B cell (primary cell): ENCODE results near the gene MRPL22. TPM values are rescaled to one million over a fixed set of nuclear protein-coding genes. Genes with fewer than 3 reads are reported as not detected.

Experiments
- ATAC-seq: fragments of 200-7000 bp; cut with Tn5 transposase; one replicate; pipeline ENCODE4 v1.10.0; 2021; ENCODE audit warnings: low read depth, mild to moderate bottlenecking, moderate number of reproducible peaks, moderate library complexity
- CTCF ChIA-PET: fragments of 350-600 bp; sonication (Branson Sonifier 250); formaldehyde crosslinking; loops from one replicate; lab custom pipeline; 2021; ENCODE audit warnings: antibody characterized with exemption, inconsistent platforms; lab: Charles Lee
- POLR2A ChIA-PET: fragments of 350-600 bp; sonication (Branson Sonifier 250); formaldehyde crosslinking; loops from one replicate; lab custom pipeline; 2021; ENCODE audit warnings: antibody characterized with exemption; lab: Charles Lee
- DNase-seq: peaks from one replicate; pipeline ENCODE4 v3.0.0; 2013
- H2AFZ ChIP-seq: 2 replicates; pipeline ENCODE4 v1.6.1; 2012; ENCODE audit warnings: mild to moderate bottlenecking, low read depth, low read length; ENCODE audit not compliant: insufficient read depth, poor library complexity, severe bottlenecking
- H3K27ac ChIP-seq, 2 donors: 1 replicate in 1 of 2; 2 replicates in 1 of 2; pipeline ENCODE4 v1.5.1; 2012 to 2013; ENCODE audit warnings: low read length in 2 of 2, mild to moderate bottlenecking in 2 of 2, moderate library complexity in 1 of 2
- H3K27me3 ChIP-seq, 4 experiments: fragments of 200-600 bp in 1 of 4; sonication (generic) in 1 of 4; replicated peaks in 1 of 4; 1 replicate in 2 of 4; 2 replicates in 2 of 4; pipeline versions ENCODE4 v1.6.1 to v1.7.0; 2013 to 2016; ENCODE audit warnings: low read length in 3 of 4, mild to moderate bottlenecking in 2 of 4, mixed read lengths in 1 of 4, moderate library complexity in 1 of 4; ENCODE audit not compliant: insufficient read depth in 4 of 4, control insufficient read depth in 3 of 4; ENCODE audit errors: control extremely low read depth in 1 of 4
- H3K36me3 ChIP-seq, 2 experiments: replicated peaks in 1 of 2; 1 replicate in 1 of 2; 2 replicates in 1 of 2; pipeline versions ENCODE4 v1.6.1 to v1.7.1; 2013; ENCODE audit warnings: low read length in 1 of 2; ENCODE audit not compliant: insufficient read depth in 2 of 2, control insufficient read depth in 1 of 2; ENCODE audit errors: control extremely low read depth in 1 of 2, extremely low read depth in 1 of 2
- H3K4me1 ChIP-seq, 2 donors: fragments of 200-600 bp in 1 of 2; sonication (generic) in 1 of 2; 1 replicate in 1 of 2; 2 replicates in 1 of 2; pipeline versions ENCODE4 v1.5.1 to v1.6.1; 2013 to 2017; ENCODE audit warnings: low read length in 2 of 2; ENCODE audit not compliant: control insufficient read depth in 2 of 2, insufficient read depth in 2 of 2
- H3K4me2 ChIP-seq: replicated peaks from 2 replicates; pipeline ENCODE3; 2012; ENCODE audit warnings: mild to moderate bottlenecking, low read depth, low read length; ENCODE audit not compliant: poor library complexity, severe bottlenecking
- H3K4me3 ChIP-seq, 5 experiments: fragments of 200-600 bp in 1 of 5; sonication (generic) in 1 of 5; 1 replicate in 3 of 5; 2 replicates in 2 of 5; pipeline versions ENCODE4 v1.5.1 to v1.7.0; 2011 to 2016; ENCODE audit warnings: low read length in 4 of 5, mild to moderate bottlenecking in 4 of 5, low read depth in 2 of 5, control low read depth in 1 of 5, moderate library complexity in 1 of 5; ENCODE audit not compliant: insufficient read depth in 1 of 5; ENCODE audit errors: control extremely low read depth in 1 of 5, extremely low read depth in 1 of 5
- H3K79me2 ChIP-seq: fragments of 200-600 bp; sonication (generic); one replicate; pipeline ENCODE4 v1.6.0; 2016; ENCODE audit warnings: low read length; ENCODE audit not compliant: control insufficient read depth, insufficient read depth
- H3K9ac ChIP-seq: fragments of 200-600 bp; sonication (generic); 2 replicates; pipeline ENCODE4 v1.6.1; 2017; ENCODE audit warnings: mild to moderate bottlenecking, low read length, moderate library complexity
- H3K9me3 ChIP-seq, 3 donors: one replicate each; pipeline versions ENCODE4 v1.6.1 to v1.7.1; 2013; ENCODE audit warnings: low read length in 2 of 3; ENCODE audit not compliant: control insufficient read depth in 2 of 3, insufficient read depth in 1 of 3; ENCODE audit errors: control extremely low read depth in 1 of 3
- H4K20me1 ChIP-seq: 2 replicates; pipeline ENCODE4 v1.6.0; 2012; ENCODE audit warnings: mild to moderate bottlenecking, low read length; ENCODE audit not compliant: insufficient read depth, control insufficient read depth, poor library complexity, severe bottlenecking
- H3K27ac Mint-ChIP-seq: one replicate; pipeline ENCODE4 v1.8.0; 2021; ENCODE audit warnings: mixed read lengths
- H3K27me3 Mint-ChIP-seq: one replicate; pipeline ENCODE4 v1.8.0; 2021; ENCODE audit warnings: mixed read lengths
- H3K4me1 Mint-ChIP-seq: one replicate; pipeline ENCODE4 v1.8.0; 2021; ENCODE audit warnings: mixed read lengths
- H3K4me3 Mint-ChIP-seq: one replicate; pipeline ENCODE4 v1.8.0; 2021; ENCODE audit warnings: mixed read lengths
- H3K9me3 Mint-ChIP-seq: one replicate; pipeline ENCODE4 v1.8.0; 2022; ENCODE audit warnings: mixed read lengths; ENCODE audit not compliant: insufficient read depth
- EZH2 ChIP-seq: IDR thresholded peaks from 2 replicates; pipeline ENCODE4 v1.6.1; 2012; ENCODE audit warnings: borderline replicate concordance, low read depth, mild to moderate bottlenecking, moderate library complexity, low read length; ENCODE audit not compliant: insufficient read depth, poor library complexity, severe bottlenecking
- WGBS: methylation state at CpG from one replicate; pipeline ENCODE4 v1.1.5; 2013; ENCODE audit warnings: missing lambda C conversion rate; ENCODE audit not compliant: insufficient coverage; 5-methylcytosine and 5-hydroxymethylcytosine counted together
- intact Hi-C: fragments of 100-400 bp; cut with micrococcal nuclease; formaldehyde crosslinking; loops from one replicate; pipeline ENCODE4 v1.10.0; 2022
- polyA plus RNA-seq: library from polyadenylated mRNA; depleted of rRNA; stranded (reverse); fragments of >200 nt; gene quantifications from 2 replicates; pipeline ENCODE4 v1.2.3, GENCODE V29; 2012
- total RNA-seq, 2 donors: library from RNA; stranded (reverse); fragments of 120-200 nt in 1 of 2; gene quantifications; 1 replicate in 1 of 2; 2 replicates in 1 of 2; pipeline versions ENCODE4 v1.2.3 to v1.2.4, GENCODE V29; 2013 to 2022
- TF ChIP-seq, protein P1 (sequence below): fragments of 200-600 bp; IDR thresholded peaks from one replicate; pipeline ENCODE4 v1.8.0; 2022; ENCODE audit warnings: antibody characterized with exemption, mild to moderate bottlenecking

Gene MRPL22
- total and polyA plus RNA-seq, 2 donors (not counting 1 experiment from before 2014, with no cell fraction given), result 18.8 to 21.4 TPM

- no peak overlapping the region for H2AFZ ChIP-seq
- H3K36me3 ChIP-seq, result peaks cover 2 to 61% of the 10 kb centered on the region in 2 experiments
- H3K27ac Mint-ChIP-seq, result no peak overlapping the region
- no CpG with 5 or more reads among the region's 1 CpG for WGBS
- H3K9ac ChIP-seq, result no peak overlapping the region
- H3K9me3 Mint-ChIP-seq, result no peaks in the 10 kb centered on the region
- H3K27me3 Mint-ChIP-seq, result no peaks in the 10 kb centered on the region
- no peak overlapping the region for H3K4me3 Mint-ChIP-seq
- POLR2A ChIA-PET, result no interaction called here
- H3K4me1 Mint-ChIP-seq, result no peaks in the 10 kb centered on the region
- no peaks in the 10 kb centered on the region for H3K9me3 ChIP-seq
- DNase-seq, result no peak
- ATAC-seq, result no peak
- no peak overlapping the region for H3K4me2 ChIP-seq
- no peak for TF ChIP-seq EZH2
- TF ChIP-seq, protein P1, sequence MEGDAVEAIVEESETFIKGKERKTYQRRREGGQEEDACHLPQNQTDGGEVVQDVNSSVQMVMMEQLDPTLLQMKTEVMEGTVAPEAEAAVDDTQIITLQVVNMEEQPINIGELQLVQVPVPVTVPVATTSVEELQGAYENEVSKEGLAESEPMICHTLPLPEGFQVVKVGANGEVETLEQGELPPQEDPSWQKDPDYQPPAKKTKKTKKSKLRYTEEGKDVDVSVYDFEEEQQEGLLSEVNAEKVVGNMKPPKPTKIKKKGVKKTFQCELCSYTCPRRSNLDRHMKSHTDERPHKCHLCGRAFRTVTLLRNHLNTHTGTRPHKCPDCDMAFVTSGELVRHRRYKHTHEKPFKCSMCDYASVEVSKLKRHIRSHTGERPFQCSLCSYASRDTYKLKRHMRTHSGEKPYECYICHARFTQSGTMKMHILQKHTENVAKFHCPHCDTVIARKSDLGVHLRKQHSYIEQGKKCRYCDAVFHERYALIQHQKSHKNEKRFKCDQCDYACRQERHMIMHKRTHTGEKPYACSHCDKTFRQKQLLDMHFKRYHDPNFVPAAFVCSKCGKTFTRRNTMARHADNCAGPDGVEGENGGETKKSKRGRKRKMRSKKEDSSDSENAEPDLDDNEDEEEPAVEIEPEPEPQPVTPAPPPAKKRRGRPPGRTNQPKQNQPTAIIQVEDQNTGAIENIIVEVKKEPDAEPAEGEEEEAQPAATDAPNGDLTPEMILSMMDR, result no peak
- CTCF ChIA-PET, result no interaction called here
- H3K27me3 ChIP-seq, result no peaks in the 10 kb centered on the region
- intact Hi-C loops, result no loop called here
- no peak overlapping the region for H3K27ac ChIP-seq
- no peaks in the 10 kb centered on the region for H3K4me1 ChIP-seq
- no peak overlapping the region for H3K4me3 ChIP-seq
- H4K20me1 ChIP-seq, result no peaks in the 10 kb centered on the region
- peaks cover 7% of the 10 kb centered on the region for H3K79me2 ChIP-seq
Observed at GRCh38 chr5:154962494-154962893, 21.6 kb downstream of the MRPL22 start.

DNA sequence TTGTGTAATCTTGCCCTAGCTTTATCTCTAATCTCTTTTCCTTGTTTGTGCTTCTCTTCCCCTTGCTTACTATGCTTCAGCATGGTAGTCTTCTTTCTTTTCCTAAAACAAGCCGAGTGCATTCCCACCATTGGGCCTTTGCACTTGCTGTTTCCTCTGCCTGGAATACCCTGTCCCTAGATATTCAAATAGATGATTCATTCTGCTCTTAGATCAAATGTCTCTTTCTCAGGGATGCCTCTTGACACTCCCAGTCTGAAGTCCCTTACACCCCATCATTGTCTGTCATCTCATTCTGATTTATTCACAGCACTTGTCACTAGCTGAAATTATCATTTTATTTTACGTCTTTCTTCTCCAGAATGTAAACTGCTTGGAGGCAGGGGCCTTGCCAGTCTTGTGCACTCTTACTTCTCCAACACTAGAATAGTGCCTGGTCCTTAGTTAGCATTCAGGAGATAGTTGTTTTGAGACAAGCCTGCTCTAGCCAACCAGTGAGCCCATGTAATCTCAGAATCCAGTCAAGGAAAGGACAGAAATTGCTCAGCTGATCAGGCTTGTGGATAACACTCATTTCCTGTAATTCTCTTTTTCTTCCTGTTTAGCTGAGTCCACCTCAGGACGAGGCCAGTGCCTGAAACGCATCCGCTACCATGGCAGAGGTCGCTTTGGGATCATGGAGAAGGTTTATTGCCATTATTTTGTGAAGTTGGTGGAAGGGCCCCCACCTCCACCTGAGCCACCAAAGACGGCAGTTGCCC, 25.4 kb downstream of the MRPL22 start:
- Histone ChIP-seq H3K4me3 (no peak overlapping the region), H3K4me1 (no peaks in the 10 kb centered on the region), H3K79me2 (peaks cover 7% of the 10 kb centered on the region), H2AFZ (no peak overlapping the region), H3K4me2 (no peak overlapping the region), H3K27ac (no peak overlapping the region), H3K9ac (no peak overlapping the region), H3K36me3 (peaks cover 0 to 45% of the 10 kb centered on the region in 2 experiments), H4K20me1 (no peaks in the 10 kb centered on the region), H3K27me3 (no peaks in the 10 kb centered on the region), H3K9me3 (no peaks in the 10 kb centered on the region)
- intact Hi-C loops, result no loop called here
- DNase-seq (no peak), ATAC-seq (no peak)
- Mint-ChIP-seq H3K4me3 (no peak overlapping the region), H3K27ac (no peak overlapping the region), H3K27me3 (no peaks in the 10 kb centered on the region), H3K4me1 (no peaks in the 10 kb centered on the region), H3K9me3 (no peaks in the 10 kb centered on the region)
- CTCF ChIA-PET, result interaction anchor here (1.4 kb wide), 1 partner anchor 25 kb away, joined by 3 read pairs; no protein-coding TSS in a partner anchor
- WGBS, result 100% methylated on average over 2 of the region's 7 CpGs
- POLR2A ChIA-PET, result no interaction called here
- TF ChIP-seq EZH2, result no peak
- TF ChIP-seq, protein P1, result no peak
